ENCODE results near the gene CD70.
"Not testable (repeated sequence)": the region's sequence is repeated elsewhere in the genome, so short reads cannot be mapped to it uniquely, and the experiment has no call there.

CD70 gene

GRCh38 chr19:6570764-6571163 lies 20.2 kb downstream of the CD70 start:
- DNase-seq (ENCODE audit: low read depth) = no peak

- no peak for DNase-seq (ENCODE audit: low read depth)
Observed at GRCh38 chr19:6568816-6569215, 22.1 kb downstream of the CD70 start.

GRCh38 chr19:6568010-6568526 lies 22.9 kb downstream of the CD70 start:
- DNase-seq (ENCODE audit: low read depth) = no peak

GRCh38 chr19:6566727-6567126 lies 24.2 kb downstream of the CD70 start:
- DNase-seq (ENCODE audit: low read depth) = not testable (repeated sequence)

- no peak for DNase-seq (ENCODE audit: low read depth)
Observed at GRCh38 chr19:6564393-6564792, 26.6 kb downstream of the CD70 start.

- DNase-seq (ENCODE audit: low read depth) = not testable (repeated sequence)
Observed at GRCh38 chr19:6562437-6562836, 28.5 kb downstream of the CD70 start.

GRCh38 chr19:6556480-6557195 lies 34.3 kb downstream of the CD70 start:
- no peak for DNase-seq (ENCODE audit: low read depth)

GRCh38 chr19:6556043-6556449 lies 34.9 kb downstream of the CD70 start:
- DNase-seq (ENCODE audit: low read depth) = no peak

- peak; percentile 41 for DNase-seq (ENCODE audit: low read depth)
Observed at GRCh38 chr19:6551607-6552450, 39.1 kb downstream of the CD70 start.

GRCh38 chr19:6551091-6551490 lies 39.9 kb downstream of the CD70 start:
- DNase-seq (ENCODE audit: low read depth) = no peak

GRCh38 chr19:6550679-6551078 lies 40.3 kb downstream of the CD70 start:
- DNase-seq (ENCODE audit: low read depth) = not testable (repeated sequence)

- no peak for DNase-seq (ENCODE audit: low read depth)
Observed at GRCh38 chr19:6543866-6544347, 47.0 kb downstream of the CD70 start.

GRCh38 chr19:6540918-6541689 lies 49.8 kb downstream of the CD70 start:
- no peak for DNase-seq (ENCODE audit: low read depth)

GRCh38 chr19:6539514-6539913 lies 51.4 kb downstream of the CD70 start:
- DNase-seq (ENCODE audit: low read depth) = no peak
